Measurements from ENCODE around the gene HAND1. TPM values are rescaled to one million over a fixed set of nuclear protein-coding genes. Genes with fewer than 3 reads are reported as not detected.

The HAND1 gene
- total and polyA plus RNA-seq, 12 donors = 0.94 to 6.8 (median 2.4) TPM; not detected in 5

DNA sequence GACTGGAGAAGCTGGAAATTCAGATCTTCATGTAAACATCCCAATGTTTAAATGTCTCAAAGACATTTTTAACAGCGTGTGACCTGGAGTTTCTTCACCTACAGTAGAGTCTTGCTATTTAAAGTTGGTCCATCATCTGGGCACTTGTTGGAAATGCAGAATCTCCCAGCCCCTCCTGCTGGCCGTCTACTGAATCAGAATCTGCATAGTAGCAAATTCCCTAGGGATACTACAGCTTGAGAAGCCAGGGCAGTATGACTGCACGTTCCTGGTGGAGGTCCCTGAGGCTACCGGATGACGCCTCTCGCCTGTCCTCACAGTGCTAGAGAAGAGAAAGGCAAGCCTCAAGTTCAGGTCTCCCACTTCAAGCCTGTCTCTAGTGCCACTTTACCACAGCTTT lies 16.5 kb downstream of the HAND1 start:
- H3K4me3 ChIP-seq = no peak overlapping the region
- no peaks in the 10 kb centered on the region for H3K4me1 ChIP-seq (replicated peaks in 1 of 2)
- no peak for DNase-seq
- intact Hi-C loops (cut with DNase I) = no loop called here
- H3K9me3 ChIP-seq (replicated peaks in 1 of 3) = no peaks in the 10 kb centered on the region
- no peak overlapping the region for H3K27ac ChIP-seq
- WGBS, 4 donors = 70 to 88% (median 77%) methylated on average over 6 of the region's 6 CpGs
- TF ChIP-seq POLR2A (IDR thresholded peaks at IDR 0.05) = no peak
- TF ChIP-seq, protein P1, sequence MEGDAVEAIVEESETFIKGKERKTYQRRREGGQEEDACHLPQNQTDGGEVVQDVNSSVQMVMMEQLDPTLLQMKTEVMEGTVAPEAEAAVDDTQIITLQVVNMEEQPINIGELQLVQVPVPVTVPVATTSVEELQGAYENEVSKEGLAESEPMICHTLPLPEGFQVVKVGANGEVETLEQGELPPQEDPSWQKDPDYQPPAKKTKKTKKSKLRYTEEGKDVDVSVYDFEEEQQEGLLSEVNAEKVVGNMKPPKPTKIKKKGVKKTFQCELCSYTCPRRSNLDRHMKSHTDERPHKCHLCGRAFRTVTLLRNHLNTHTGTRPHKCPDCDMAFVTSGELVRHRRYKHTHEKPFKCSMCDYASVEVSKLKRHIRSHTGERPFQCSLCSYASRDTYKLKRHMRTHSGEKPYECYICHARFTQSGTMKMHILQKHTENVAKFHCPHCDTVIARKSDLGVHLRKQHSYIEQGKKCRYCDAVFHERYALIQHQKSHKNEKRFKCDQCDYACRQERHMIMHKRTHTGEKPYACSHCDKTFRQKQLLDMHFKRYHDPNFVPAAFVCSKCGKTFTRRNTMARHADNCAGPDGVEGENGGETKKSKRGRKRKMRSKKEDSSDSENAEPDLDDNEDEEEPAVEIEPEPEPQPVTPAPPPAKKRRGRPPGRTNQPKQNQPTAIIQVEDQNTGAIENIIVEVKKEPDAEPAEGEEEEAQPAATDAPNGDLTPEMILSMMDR (IDR thresholded peaks at IDR 0.05) = no peak
- H3K36me3 ChIP-seq (replicated peaks in 1 of 2) = peaks cover 0 to 15% of the 10 kb centered on the region in 2 donors
- no peaks in the 10 kb centered on the region for H3K27me3 ChIP-seq

- WGBS, 4 donors = 86 to 90% (median 88%) methylated on average over 4 of the region's 4 CpGs
- Histone ChIP-seq H3K36me3 (replicated peaks in 1 of 2) (peaks cover 0 to 28% of the 10 kb centered on the region in 2 donors), H3K9me3 (replicated peaks in 1 of 3) (no peaks in the 10 kb centered on the region), H3K27ac (no peak overlapping the region), H3K4me3 (no peak overlapping the region), H3K4me1 (replicated peaks in 1 of 2) (no peaks in the 10 kb centered on the region), H3K27me3 (no peaks in the 10 kb centered on the region)
- intact Hi-C loops (cut with DNase I) = no loop called here
- TF ChIP-seq, protein P1 (IDR thresholded peaks at IDR 0.05) = no peak
- TF ChIP-seq POLR2A (IDR thresholded peaks at IDR 0.05) = no peak
- no peak for DNase-seq
Observed at GRCh38 chr5:154460172-154460571, 17.9 kb downstream of the HAND1 start.

DNA sequence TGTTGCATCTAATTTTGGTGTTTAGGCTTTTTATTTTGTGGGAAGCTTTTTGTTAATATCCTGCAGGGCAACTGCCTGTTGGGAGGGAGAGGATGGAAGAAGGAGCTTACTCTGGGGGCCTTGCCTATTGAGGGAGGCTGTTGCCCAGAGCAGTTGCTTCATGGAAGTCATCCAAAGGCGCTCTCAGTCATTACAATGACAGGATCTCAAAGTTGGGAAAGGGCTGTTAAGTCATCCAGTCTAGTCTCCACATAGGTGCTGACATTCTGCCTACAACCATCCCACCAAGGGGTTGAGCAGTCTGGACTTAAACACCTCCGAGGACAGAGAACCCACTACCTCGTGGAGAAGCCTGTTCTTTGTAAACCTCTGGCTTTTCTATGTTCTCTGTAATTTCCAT lies 19.0 kb downstream of the HAND1 start:
- H3K27ac ChIP-seq = no peak overlapping the region
- no peak for TF ChIP-seq POLR2A (IDR thresholded peaks at IDR 0.05)
- TF ChIP-seq, protein P1 (IDR thresholded peaks at IDR 0.05) = no peak
- intact Hi-C loops (cut with DNase I) = no loop called here
- no peaks in the 10 kb centered on the region for H3K27me3 ChIP-seq
- H3K9me3 ChIP-seq (replicated peaks in 1 of 3) = no peaks in the 10 kb centered on the region
- no peak for DNase-seq
- 81 to 97% (median 87%) methylated on average over 3 of the region's 3 CpGs for WGBS, 4 donors
- H3K36me3 ChIP-seq (replicated peaks in 1 of 2) = peaks cover 0 to 39% of the 10 kb centered on the region in 2 donors
- H3K4me3 ChIP-seq = no peak overlapping the region
- no peaks in the 10 kb centered on the region for H3K4me1 ChIP-seq (replicated peaks in 1 of 2)

DNA sequence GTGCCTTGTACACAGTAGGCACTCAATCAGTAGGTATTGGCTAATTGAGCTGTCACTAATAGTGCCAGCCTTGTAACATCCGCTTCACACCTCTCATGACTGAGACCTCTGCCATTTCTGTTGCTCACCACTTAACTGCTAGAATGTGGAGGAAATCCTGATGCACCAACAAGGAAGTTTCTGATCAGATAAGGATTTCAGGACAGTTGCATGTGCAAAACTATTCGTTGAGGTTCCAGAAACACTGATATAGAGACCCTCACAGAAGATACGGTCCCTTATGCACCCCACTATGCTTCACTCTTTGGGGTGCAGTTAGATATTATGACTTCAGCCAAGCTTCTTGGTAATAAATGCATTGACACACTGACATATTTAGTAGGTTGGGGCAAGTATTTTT lies 21.5 kb downstream of the HAND1 start:
- WGBS, 4 donors = 79 to 90% (median 85%) methylated on average over 3 of the region's 3 CpGs
- Histone ChIP-seq H3K27me3 (no peaks in the 10 kb centered on the region), H3K4me3 (no peak overlapping the region), H3K27ac (no peak overlapping the region), H3K4me1 (replicated peaks in 1 of 2) (no peaks in the 10 kb centered on the region), H3K9me3 (replicated peaks in 1 of 3) (no peaks in the 10 kb centered on the region), H3K36me3 (replicated peaks in 1 of 2) (peaks cover 0 to 64% of the 10 kb centered on the region in 2 donors)
- no peak for DNase-seq
- TF ChIP-seq POLR2A (IDR thresholded peaks at IDR 0.05) = no peak
- TF ChIP-seq, protein P1 (IDR thresholded peaks at IDR 0.05) = no peak
- intact Hi-C loops (cut with DNase I) = no loop called here

Data from adrenal gland (tissue), 12 donors.